ENCODE results near the gene FLNB. TPM values are rescaled to one million over a fixed set of nuclear protein-coding genes. Genes with fewer than 3 reads are reported as not detected.

The FLNB gene
- total and polyA plus RNA-seq, 9 of the 15 experiments (the other 6 are each of a cell fraction or from before 2014, with no cell fraction given): 9.4 to 48.1 (median 25.6) TPM

GRCh38 chr3:58059349-58060321 is 51.4 kb downstream of the FLNB start (continued):
- TF ChIP-seq E4F1 (CRISPR knock-in tag; IDR thresholded peaks at IDR 0.05; ENCODE audit: borderline replicate concordance) (no peak), ZNF384 (IDR thresholded peaks at IDR 0.05; ENCODE audit: low read depth, low read length) (no peak), CCNT2 (IDR thresholded peaks at IDR 0.05; ENCODE audit: borderline replicate concordance, extremely low read depth, insufficient read length, low read depth, low read length) (peak; percentile 58), TEAD4 (IDR thresholded peaks at IDR 0.05; ENCODE audit: low read length) (peak; percentile 76), TEAD4 (CRISPR knock-in tag; IDR thresholded peaks at IDR 0.05; ENCODE audit: borderline replicate concordance) (no peak), SMC3 (conservative IDR thresholded peaks at IDR 0.05; ENCODE audit: insufficient read depth, low read depth, low read length) (no peak), ZNF263 (CRISPR knock-in tag; IDR thresholded peaks at IDR 0.05; ENCODE audit: borderline replicate concordance) (no peak), ILK (tag; IDR thresholded peaks at IDR 0.05; ENCODE audit: borderline replicate concordance, low read depth) (no peak), ARID4B (CRISPR knock-in tag; IDR thresholded peaks at IDR 0.05) (no peak), ZNF592 (IDR thresholded peaks at IDR 0.05) (peak; percentile 54; the same call in 1 of the 2 replicates), ID3 (CRISPR knock-in tag; IDR thresholded peaks at IDR 0.05) (no peak), ID3 (tag; IDR thresholded peaks at IDR 0.05) (no peak)

Data from K562 (cell line).